Uterus (tissue), 4 donors: ENCODE results near the gene ICAM4. TPM values are rescaled to one million over a fixed set of nuclear protein-coding genes. Genes with fewer than 3 reads are reported as not detected.

Source experiments
- DNase-seq, 2 donors: peaks; one replicate each; pipeline ENCODE4 v3.0.0-alpha.2; 2019 to 2020
- H3K27ac ChIP-seq, 2 donors: fragments of 200-600 bp; sonication (generic); 1 replicate in 1 of 2; 2 replicates in 1 of 2; pipeline ENCODE4 v1.5.1; 2016 to 2018
- H3K27me3 ChIP-seq, 2 donors: fragments of 200-600 bp; sonication (generic); one replicate each; pipeline ENCODE4 v1.5.1; 2018 to 2019; ENCODE audit warnings: control low read depth in 1 of 2
- H3K36me3 ChIP-seq, 2 donors: fragments of 200-600 bp; sonication (generic); one replicate each; pipeline ENCODE4 v1.5.1; 2019; ENCODE audit warnings: control low read depth in 1 of 2
- H3K4me1 ChIP-seq, 2 donors: fragments of 200-600 bp; sonication (generic); one replicate each; pipeline ENCODE4 v1.5.1; 2018 to 2019; ENCODE audit warnings: control low read depth in 1 of 2
- H3K4me3 ChIP-seq, 2 donors: fragments of 200-600 bp; sonication (generic); 1 replicate in 1 of 2; 2 replicates in 1 of 2; pipeline ENCODE4 v1.5.1; 2018 to 2019; ENCODE audit warnings: mild to moderate bottlenecking in 1 of 2
- H3K9me3 ChIP-seq, 2 donors: fragments of 200-600 bp; sonication (generic); one replicate each; pipeline ENCODE4 v1.5.1; 2019; ENCODE audit warnings: control low read depth in 1 of 2
- CTCF ChIP-seq, 4 experiments: fragments of 200-600 bp in 2 of 4; fragments of 450-650 bp in 2 of 4; sonication (generic) in 2 of 4; IDR thresholded peaks; one replicate each; pipeline ENCODE4 v1.5.1; 2016 to 2019; ENCODE audit warnings: antibody characterized with exemption in 4 of 4, mild to moderate bottlenecking in 2 of 4, moderate library complexity in 1 of 4
- POLR2A ChIP-seq, 2 donors: fragments of 450-650 bp; IDR thresholded peaks; one replicate each; pipeline ENCODE4 v1.6.1; 2016; ENCODE audit warnings: antibody characterized with exemption in 2 of 2, mild to moderate bottlenecking in 1 of 2, moderate library complexity in 1 of 2
- intact Hi-C: fragments of 100-400 bp; cut with DNase I; formaldehyde crosslinking; loops from one replicate; pipeline ENCODE4 v1.15.1; 2023; ENCODE audit warnings: low total_unique reads
- total RNA-seq, 4 donors: library from RNA; depleted of rRNA in 3 of 4; stranded (reverse); fragments of >200 nt in 3 of 4; gene quantifications; one replicate each; pipeline versions ENCODE4 v1.1.0 to v1.2.4, GENCODE V29; 2014 to 2023
- donor health status: DM: yes; HTN: yes; CAD: no.

Gene ICAM4
- total RNA-seq, 4 donors from 2014 or later: 0.41 TPM; not detected in 3

DNA sequence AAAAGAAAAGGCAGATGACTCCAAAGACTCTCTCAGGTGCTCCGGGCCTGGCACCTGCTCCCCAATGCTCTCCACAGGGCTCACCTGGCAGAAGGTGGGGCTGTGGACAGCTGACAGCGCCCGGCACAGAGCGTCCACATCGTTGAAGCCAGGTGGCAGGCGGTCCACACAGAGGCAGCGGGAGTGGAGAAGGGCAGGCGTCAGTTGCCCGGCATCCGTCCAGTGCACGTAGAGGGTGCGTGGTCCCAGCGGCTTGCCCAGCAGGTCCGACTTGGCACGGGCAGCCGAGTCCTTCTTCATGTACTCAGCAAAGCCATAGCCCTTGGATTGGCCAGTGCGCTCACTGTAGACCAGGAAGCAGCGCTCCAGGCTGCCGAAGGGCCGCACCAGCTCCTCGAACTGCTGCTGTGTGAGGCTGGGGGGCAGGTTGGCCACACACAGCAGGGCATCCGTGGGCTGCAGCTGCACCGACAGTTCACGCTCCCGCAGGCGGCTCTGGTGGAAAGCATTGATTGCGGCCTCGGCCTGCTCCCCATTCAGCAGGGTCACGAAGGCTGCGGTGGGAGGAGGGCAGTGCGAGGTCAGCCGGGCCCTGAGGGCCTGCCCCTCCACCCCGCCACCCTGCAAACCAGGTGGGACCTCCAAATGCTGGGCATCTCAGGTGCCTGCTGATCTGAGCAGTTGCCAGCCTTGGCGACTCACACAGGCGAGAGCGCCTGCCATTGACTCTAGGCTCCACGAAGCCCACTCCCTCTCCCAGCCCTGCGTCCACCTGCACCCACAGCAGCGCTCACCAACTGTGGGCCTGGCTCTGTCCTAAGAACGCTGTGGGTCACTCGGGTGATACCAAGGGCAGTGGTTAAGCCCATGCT, 42.0 kb downstream of the ICAM4 start:
- Histone ChIP-seq H3K9me3 (no peaks in the 10 kb centered on the region), H3K36me3 (no peaks in the 10 kb centered on the region), H3K4me1 (peaks cover 0 to 5% of the 10 kb centered on the region in 2 donors), H3K27ac (no peak overlapping the region), H3K4me3 (no peak overlapping the region), H3K27me3 (no peaks in the 10 kb centered on the region)
- no peak for TF ChIP-seq CTCF (IDR thresholded peaks at IDR 0.05)
- no peak for TF ChIP-seq POLR2A (IDR thresholded peaks at IDR 0.05)
- DNase-seq: no peak
- intact Hi-C loops: no loop called here

DNA sequence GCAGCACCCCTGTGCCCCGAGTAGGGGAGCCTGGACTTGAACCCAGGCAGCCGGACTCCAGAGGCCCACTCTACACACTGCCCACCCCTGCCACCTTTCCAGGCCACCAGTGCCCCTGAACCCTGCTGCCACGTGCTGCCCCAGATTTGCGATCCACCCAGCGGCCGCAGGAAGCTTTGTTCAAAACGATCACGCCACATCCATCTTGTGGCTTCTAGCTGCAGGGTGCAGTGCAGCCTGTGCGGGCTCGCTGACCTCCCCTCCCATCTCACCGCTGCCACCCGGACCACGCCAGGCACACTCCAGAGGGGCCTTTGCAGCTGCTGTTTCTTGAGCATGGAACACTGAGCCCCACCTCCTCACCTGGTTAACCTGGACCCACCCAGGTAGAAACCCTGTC, 42.8 kb downstream of the ICAM4 start:
- Histone ChIP-seq H3K9me3 (no peaks in the 10 kb centered on the region), H3K4me3 (no peak overlapping the region), H3K27me3 (no peaks in the 10 kb centered on the region), H3K27ac (no peak overlapping the region), H3K36me3 (no peaks in the 10 kb centered on the region), H3K4me1 (peaks cover 0 to 5% of the 10 kb centered on the region in 2 donors)
- TF ChIP-seq POLR2A (IDR thresholded peaks at IDR 0.05): no peak
- TF ChIP-seq CTCF (IDR thresholded peaks at IDR 0.05): no peak
- intact Hi-C loops: no loop called here
- no peak for DNase-seq

- TF ChIP-seq CTCF (IDR thresholded peaks at IDR 0.05) (no peak), POLR2A (IDR thresholded peaks at IDR 0.05) (no peak)
- Histone ChIP-seq H3K4me1 (peaks cover 0 to 5% of the 10 kb centered on the region in 2 donors), H3K27me3 (no peaks in the 10 kb centered on the region), H3K9me3 (no peaks in the 10 kb centered on the region), H3K4me3 (peak overlapping the region; percentile 77 to 99), H3K36me3 (no peaks in the 10 kb centered on the region), H3K27ac (peak overlapping the region; percentile 94 to 96)
- no peak for DNase-seq
- intact Hi-C loops: loop anchor here (10.0 kb wide), 1 partner anchor 52 kb away; the partner anchor contains the start of gene TYK2
Observed at GRCh38 chr19:10332158-10332964, 45.6 kb downstream of the ICAM4 start.

- peak within 1 kb of the TSS; percentile 77 to 99 for H3K4me3 ChIP-seq
- H3K9me3 ChIP-seq: no peaks in the 10 kb centered on the region
- DNase-seq: peak; percentile 98
- no peaks in the 10 kb centered on the region for H3K27me3 ChIP-seq
- peak within 1 kb of the TSS; percentile 94 to 96 for H3K27ac ChIP-seq
- intact Hi-C loops: loop anchor here (10.0 kb wide), 1 partner anchor 52 kb away; the partner anchor contains the start of gene TYK2
- TF ChIP-seq POLR2A (IDR thresholded peaks at IDR 0.05) (peak; percentile 65 to 85), CTCF (IDR thresholded peaks at IDR 0.05) (no peak)
- H3K36me3 ChIP-seq: no peaks in the 10 kb centered on the region
- H3K4me1 ChIP-seq: peaks cover 0 to 5% of the 10 kb centered on the region in 2 donors
Observed at GRCh38 chr19:10332965-10333757, 46.4 kb downstream of the ICAM4 start, which contains the start of gene RAVER1. Gene RAVER1 (minus strand): TSS chr19:10333529. CDS start chr19:10333507, 22 bp downstream.
